ENCODE results near the gene PRLHR. TPM values are rescaled to one million over a fixed set of nuclear protein-coding genes. Genes with fewer than 3 reads are reported as not detected.
A peak's percentile ranks its signal among the peaks of the same experiment; 100 is the strongest.

The PRLHR gene
- total RNA-seq, 1 experiment from 2014 or later, result not detected

- Mint-ChIP-seq H3K36me3 (no peaks in the 10 kb centered on the region), H3K4me1 (peaks cover 4% of the 10 kb centered on the region), H3K27me3 (ENCODE audit: low read depth) (peaks cover 3% of the 10 kb centered on the region; the same call in 1 of the 2 replicates), H3K4me3 (no peak overlapping the region), H3K9me3 (no peaks in the 10 kb centered on the region), H3K27ac (no peak overlapping the region)
- ChIA-PET CTCF (interaction anchor here (0.6 to 3.6 kb wide), 22 partner anchors 9 to 275 kb away, joined by 3 to 26 read pairs (median 4); partner anchors contain the start of gene CACUL1), POLR2A (no interaction called here)
- no peak for DNase-seq (ENCODE audit: low spot score)
- ATAC-seq, result no peak
- TF ChIP-seq ZNF396 (CRISPR knock-in tag; IDR thresholded peaks at IDR 0.05; ENCODE audit: borderline replicate concordance) (no peak), ZNF232 (CRISPR knock-in tag; IDR thresholded peaks at IDR 0.05) (no peak), E2F1 (CRISPR knock-in tag; IDR thresholded peaks at IDR 0.05) (no peak), ATF1 (CRISPR knock-in tag; IDR thresholded peaks at IDR 0.05) (no peak), IRF1 (CRISPR knock-in tag; IDR thresholded peaks at IDR 0.05) (no peak), NR2C2 (CRISPR knock-in tag; IDR thresholded peaks at IDR 0.05) (no peak), NFYB (CRISPR knock-in tag; conservative IDR thresholded peaks at IDR 0.05; ENCODE audit: low read depth) (no peak), AR (CRISPR knock-in tag; IDR thresholded peaks at IDR 0.05) (no peak)
These were observed 26.1 kb downstream of the PRLHR start for GRCh38 chr10:118569241-118569881.

- Mint-ChIP-seq H3K36me3 (no peaks in the 10 kb centered on the region), H3K4me3 (no peak overlapping the region), H3K27me3 (ENCODE audit: low read depth) (peaks cover 3% of the 10 kb centered on the region; the same call in 1 of the 2 replicates), H3K9me3 (no peaks in the 10 kb centered on the region), H3K4me1 (peaks cover 4% of the 10 kb centered on the region), H3K27ac (no peak overlapping the region)
- ChIA-PET CTCF (interaction anchor here (0.6 to 3.6 kb wide), 37 partner anchors 9 to 1040 kb away, joined by 3 to 26 read pairs (median 4); partner anchors contain the start of gene CACUL1), POLR2A (interaction anchor here (0.6 kb wide), 1 partner anchor 185 kb away, joined by 3 read pairs; no protein-coding TSS in a partner anchor)
- peak; percentile 34; the same call in 1 of the 2 replicates for ATAC-seq
- TF ChIP-seq SMAD3 (CRISPR knock-in tag; IDR thresholded peaks at IDR 0.05; ENCODE audit: borderline replicate concordance), result no peak
- no peak for TF ChIP-seq ZNF263 (CRISPR knock-in tag; IDR thresholded peaks at IDR 0.05; ENCODE audit: low read depth)
- TF ChIP-seq CTCF (IDR thresholded peaks at IDR 0.05), result peak; percentile 79
- no peak for TF ChIP-seq NFYB (CRISPR knock-in tag; conservative IDR thresholded peaks at IDR 0.05; ENCODE audit: low read depth)
- TF ChIP-seq CBFB (CRISPR knock-in tag; IDR thresholded peaks at IDR 0.05; ENCODE audit: low read depth), result no peak
- DNase-seq (ENCODE audit: low spot score), result peak; percentile 17
These were observed 27.1 kb downstream of the PRLHR start for GRCh38 chr10:118568327-118568848.

GRCh38 chr10:118567701-118568248 is 27.7 kb downstream of the PRLHR start:
- CTCF ChIA-PET, result interaction anchor here (1.0 to 3.6 kb wide), 18 partner anchors 11 to 299 kb away, joined by 3 to 26 read pairs (median 6); partner anchors contain the start of gene CACUL1

More at GRCh38 chr10:118567701-118568248, 27.7 kb downstream of the PRLHR start:
- POLR2A ChIA-PET, result no interaction called here
- Mint-ChIP-seq H3K4me3 (no peak overlapping the region), H3K27me3 (ENCODE audit: low read depth) (peaks cover 3% of the 10 kb centered on the region; the same call in 1 of the 2 replicates), H3K9me3 (peaks cover 3% of the 10 kb centered on the region), H3K27ac (no peak overlapping the region), H3K4me1 (peaks cover 4% of the 10 kb centered on the region), H3K36me3 (no peaks in the 10 kb centered on the region)
- DNase-seq (ENCODE audit: low spot score) (no peak), ATAC-seq (no peak)
- TF ChIP-seq SP1 (CRISPR knock-in tag; conservative IDR thresholded peaks at IDR 0.05), result no peak
